ENCODE data around the gene RNPEPL1.

DNA sequence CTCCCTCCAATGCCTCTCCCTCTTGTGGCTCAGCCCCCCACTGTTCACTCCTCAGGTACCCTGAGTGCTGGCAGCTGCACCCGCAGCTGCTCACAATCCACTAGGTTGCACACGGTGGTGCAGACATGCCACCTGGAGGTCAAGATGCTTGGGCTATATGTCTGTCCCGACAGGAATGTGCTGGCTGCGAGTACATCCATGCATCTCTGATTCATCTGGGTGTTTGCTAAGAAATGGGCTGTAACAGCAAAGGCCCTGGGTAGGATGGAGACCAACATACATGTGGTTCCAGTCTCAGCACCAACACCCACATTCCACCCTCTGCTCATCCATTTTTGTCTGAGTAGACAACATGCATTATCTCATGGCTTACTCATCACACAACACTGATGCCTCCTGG, 41.8 kb upstream of the RNPEPL1 start:
- TF ChIP-seq TARDBP (IDR thresholded peaks at IDR 0.05) = no peak
- TF ChIP-seq ZNF384 (IDR thresholded peaks at IDR 0.05) = no peak
- TF ChIP-seq FOXM1 (IDR thresholded peaks at IDR 0.05; ENCODE audit: borderline replicate concordance) = no peak
- TF ChIP-seq CTBP1 (IDR thresholded peaks at IDR 0.05; ENCODE audit: borderline replicate concordance) = no peak
- TF ChIP-seq SUZ12 (IDR thresholded peaks at IDR 0.05) = no peak
- TF ChIP-seq FOXK2 (IDR thresholded peaks at IDR 0.05) = no peak
- no peak for TF ChIP-seq BHLHE40 (IDR thresholded peaks at IDR 0.05; ENCODE audit: borderline replicate concordance)
- no peak for TF ChIP-seq SP1 (IDR thresholded peaks at IDR 0.05)
- TF ChIP-seq FOXA1 (IDR thresholded peaks at IDR 0.05) = no peak
- TF ChIP-seq, protein P1, sequence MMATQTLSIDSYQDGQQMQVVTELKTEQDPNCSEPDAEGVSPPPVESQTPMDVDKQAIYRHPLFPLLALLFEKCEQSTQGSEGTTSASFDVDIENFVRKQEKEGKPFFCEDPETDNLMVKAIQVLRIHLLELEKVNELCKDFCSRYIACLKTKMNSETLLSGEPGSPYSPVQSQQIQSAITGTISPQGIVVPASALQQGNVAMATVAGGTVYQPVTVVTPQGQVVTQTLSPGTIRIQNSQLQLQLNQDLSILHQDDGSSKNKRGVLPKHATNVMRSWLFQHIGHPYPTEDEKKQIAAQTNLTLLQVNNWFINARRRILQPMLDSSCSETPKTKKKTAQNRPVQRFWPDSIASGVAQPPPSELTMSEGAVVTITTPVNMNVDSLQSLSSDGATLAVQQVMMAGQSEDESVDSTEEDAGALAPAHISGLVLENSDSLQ (IDR thresholded peaks at IDR 0.05) = no peak
- no peak for TF ChIP-seq ARNT (IDR thresholded peaks at IDR 0.05)
- no peak for TF ChIP-seq HDGF (IDR thresholded peaks at IDR 0.05; ENCODE audit: borderline replicate concordance)
- no peak for TF ChIP-seq L3MBTL2 (conservative IDR thresholded peaks at IDR 0.05)
